ENCODE measurements around the gene CPLX4. TPM values are rescaled to one million over a fixed set of nuclear protein-coding genes. Genes with fewer than 3 reads are reported as not detected.

The CPLX4 gene
- total RNA-seq, 1 donor from 2014 or later, result not detected

DNA sequence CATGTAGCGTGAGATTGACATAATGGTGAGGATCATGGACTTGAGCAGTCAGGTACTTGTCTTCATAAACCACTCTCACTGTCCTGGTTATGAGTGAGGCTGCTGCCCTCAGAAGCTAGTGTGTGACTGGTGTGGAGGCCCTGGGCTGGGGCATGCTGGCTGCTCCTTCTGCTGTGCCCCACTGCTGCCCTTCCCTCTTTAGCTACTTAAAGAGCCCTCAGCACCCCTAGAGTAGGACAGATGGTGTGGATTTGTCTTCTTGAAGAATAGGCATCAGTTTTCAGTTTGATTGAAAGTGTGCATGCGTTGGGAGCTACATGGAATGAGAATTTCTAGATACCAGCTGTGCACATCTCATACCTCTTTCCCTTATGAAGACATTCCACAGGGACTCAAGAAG lies 15.4 kb downstream of the CPLX4 start:
- H3K4me3 Mint-ChIP-seq (ENCODE audit: low read depth), result no peak overlapping the region
- H3K27me3 Mint-ChIP-seq (ENCODE audit: low read depth), result peaks cover 21% of the 10 kb centered on the region
- H3K9me3 Mint-ChIP-seq, result no peaks in the 10 kb centered on the region
- DNase-seq (ENCODE audit: low spot score), result no peak
- H3K27ac Mint-ChIP-seq, result no peak overlapping the region
- intact Hi-C loops (cut with micrococcal nuclease), result no loop called here
- H3K4me1 Mint-ChIP-seq (ENCODE audit: low read depth), result peaks cover 2% of the 10 kb centered on the region
- H3K36me3 Mint-ChIP-seq (ENCODE audit: low read depth), result no peaks in the 10 kb centered on the region

DNA sequence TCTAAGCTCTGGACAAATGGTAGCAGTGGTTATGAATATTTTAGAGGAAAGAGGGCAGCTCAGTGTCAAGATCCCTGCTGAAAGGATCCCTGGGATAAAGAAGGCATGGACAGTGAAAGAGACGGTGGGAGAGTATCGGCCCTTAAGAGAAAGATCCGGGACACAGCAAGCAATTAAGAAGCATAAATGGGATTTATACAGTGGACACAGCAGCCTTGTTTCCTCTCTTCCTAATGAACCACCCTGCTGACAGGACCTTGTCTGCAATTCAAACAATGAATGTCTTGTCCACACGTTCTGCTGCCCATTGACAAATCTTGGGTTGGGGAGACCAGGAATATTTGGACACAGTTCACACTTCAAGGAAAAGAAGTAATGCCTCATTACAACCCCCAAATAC lies 16.5 kb downstream of the CPLX4 start:
- DNase-seq (ENCODE audit: low spot score), result no peak
- Mint-ChIP-seq H3K9me3 (no peaks in the 10 kb centered on the region), H3K4me1 (ENCODE audit: low read depth) (peaks cover 2% of the 10 kb centered on the region), H3K27ac (no peak overlapping the region), H3K4me3 (ENCODE audit: low read depth) (no peak overlapping the region), H3K27me3 (ENCODE audit: low read depth) (peaks cover 21% of the 10 kb centered on the region), H3K36me3 (ENCODE audit: low read depth) (no peaks in the 10 kb centered on the region)
- intact Hi-C loops (cut with micrococcal nuclease), result no loop called here

DNA sequence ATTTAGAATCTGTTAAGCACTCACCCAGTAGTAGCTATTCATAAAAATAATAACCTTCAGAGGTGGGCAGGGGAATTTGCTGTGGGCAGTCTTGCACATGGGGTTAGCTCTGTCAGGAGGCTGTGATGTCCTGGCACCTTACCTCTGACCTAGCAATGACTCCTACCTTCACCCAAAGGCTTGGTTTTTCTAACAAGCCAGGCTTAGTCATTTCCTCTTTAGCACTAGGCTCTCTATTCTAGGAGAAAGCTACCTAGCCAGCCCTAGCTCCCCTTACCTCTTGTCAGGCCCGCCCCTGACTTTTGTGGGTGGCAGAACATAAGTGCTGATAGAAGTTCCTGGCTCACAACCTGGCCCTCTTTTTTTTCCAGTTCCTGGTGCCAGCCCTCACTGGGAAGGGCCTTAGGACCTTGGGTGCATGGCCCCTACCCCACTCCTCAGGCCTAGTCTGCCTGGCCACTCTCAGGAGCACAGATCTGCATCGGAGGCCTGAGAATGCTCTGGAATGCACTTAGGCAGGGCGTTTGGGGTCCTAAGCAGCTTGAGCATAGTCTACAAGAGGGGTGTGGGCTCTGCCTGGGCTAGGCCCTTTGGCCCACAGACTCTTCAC lies 17.7 kb downstream of the CPLX4 start:
- DNase-seq (ENCODE audit: low spot score), result no peak
- Mint-ChIP-seq H3K27ac (no peak overlapping the region), H3K4me3 (ENCODE audit: low read depth) (no peak overlapping the region), H3K4me1 (ENCODE audit: low read depth) (peaks cover 2% of the 10 kb centered on the region), H3K27me3 (ENCODE audit: low read depth) (peaks cover 16% of the 10 kb centered on the region), H3K9me3 (no peaks in the 10 kb centered on the region), H3K36me3 (ENCODE audit: low read depth) (no peaks in the 10 kb centered on the region)
- intact Hi-C loops (cut with micrococcal nuclease), result no loop called here

DNA sequence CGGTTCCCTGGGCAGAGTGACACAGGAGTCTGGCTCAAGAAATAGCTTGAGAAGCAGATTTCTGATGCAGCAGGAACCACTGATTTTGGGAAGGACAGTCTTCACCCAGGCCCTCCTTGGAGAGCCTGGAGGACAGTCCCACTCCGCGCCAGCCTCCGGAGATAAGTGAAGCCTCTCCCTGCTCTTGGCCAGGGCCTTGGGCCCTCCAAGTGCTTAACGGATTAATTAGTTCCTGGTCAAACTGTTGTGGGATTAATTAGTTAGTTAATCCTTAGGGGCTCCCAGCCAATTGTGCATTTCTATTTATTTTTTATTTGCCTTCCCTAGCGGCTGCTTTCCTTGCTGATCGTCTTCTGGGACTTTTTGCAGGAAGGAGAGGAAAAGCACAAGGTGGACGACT lies 19.6 kb downstream of the CPLX4 start:
- no peaks in the 10 kb centered on the region for H3K9me3 Mint-ChIP-seq
- H3K36me3 Mint-ChIP-seq (ENCODE audit: low read depth), result no peaks in the 10 kb centered on the region
- peaks cover 17% of the 10 kb centered on the region for H3K27me3 Mint-ChIP-seq (ENCODE audit: low read depth)
- DNase-seq (ENCODE audit: low spot score), result no peak
- intact Hi-C loops (cut with micrococcal nuclease), result no loop called here
- H3K4me3 Mint-ChIP-seq (ENCODE audit: low read depth), result no peak overlapping the region
- peaks cover 2% of the 10 kb centered on the region for H3K4me1 Mint-ChIP-seq (ENCODE audit: low read depth)
- no peak overlapping the region for H3K27ac Mint-ChIP-seq

DNA sequence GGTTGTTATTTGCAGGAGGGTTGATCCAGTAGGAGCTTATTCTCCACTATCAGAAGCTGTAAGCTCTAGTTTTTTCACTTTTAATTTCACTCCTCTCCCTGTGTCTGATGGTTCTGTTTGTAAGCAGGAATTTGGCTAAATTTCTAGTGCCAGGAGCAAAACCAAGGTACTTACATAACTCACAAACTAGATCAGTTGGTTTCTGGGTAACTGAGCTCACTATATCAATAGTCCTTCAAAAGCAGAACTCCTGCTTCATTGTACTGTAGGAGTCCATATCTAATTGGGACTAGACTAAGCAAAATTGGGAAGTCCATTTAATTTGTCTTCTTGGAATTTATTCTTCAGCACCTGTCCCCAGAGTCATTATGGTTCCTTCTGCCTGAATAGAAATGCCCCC lies 25.1 kb downstream of the CPLX4 start:
- Mint-ChIP-seq H3K36me3 (ENCODE audit: low read depth) (no peaks in the 10 kb centered on the region), H3K27ac (no peak overlapping the region), H3K4me1 (ENCODE audit: low read depth) (no peaks in the 10 kb centered on the region), H3K9me3 (no peaks in the 10 kb centered on the region), H3K4me3 (ENCODE audit: low read depth) (no peak overlapping the region), H3K27me3 (ENCODE audit: low read depth) (peaks cover 48% of the 10 kb centered on the region)
- intact Hi-C loops (cut with micrococcal nuclease), result no loop called here
- DNase-seq (ENCODE audit: low spot score), result no peak

DNA sequence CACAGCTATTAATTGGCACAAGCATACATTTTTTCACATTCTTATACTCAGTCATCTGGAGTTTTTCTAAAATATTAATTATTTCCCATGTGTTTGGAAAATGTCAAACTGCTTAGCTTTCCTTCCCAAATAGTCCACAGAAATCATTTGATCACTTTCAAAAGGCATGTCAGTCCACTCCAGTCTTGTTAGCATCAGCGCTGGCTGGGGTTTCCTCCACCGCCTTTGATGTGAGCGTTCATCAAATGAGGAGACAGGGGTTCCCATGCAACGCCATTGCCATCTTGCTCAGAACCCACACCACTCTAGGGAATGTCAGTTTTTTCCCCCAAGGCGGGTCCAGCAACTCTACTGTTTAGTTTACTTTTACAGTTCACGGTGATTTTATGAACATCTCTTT lies 32.1 kb downstream of the CPLX4 start:
- no peaks in the 10 kb centered on the region for H3K9me3 Mint-ChIP-seq
- H3K27me3 Mint-ChIP-seq (ENCODE audit: low read depth), result peaks cover 56% of the 10 kb centered on the region
- no peak for DNase-seq (ENCODE audit: low spot score)
- no peaks in the 10 kb centered on the region for H3K4me1 Mint-ChIP-seq (ENCODE audit: low read depth)
- intact Hi-C loops (cut with micrococcal nuclease), result no loop called here
- H3K27ac Mint-ChIP-seq, result no peak overlapping the region
- H3K4me3 Mint-ChIP-seq (ENCODE audit: low read depth), result no peak overlapping the region
- no peaks in the 10 kb centered on the region for H3K36me3 Mint-ChIP-seq (ENCODE audit: low read depth)

DNA sequence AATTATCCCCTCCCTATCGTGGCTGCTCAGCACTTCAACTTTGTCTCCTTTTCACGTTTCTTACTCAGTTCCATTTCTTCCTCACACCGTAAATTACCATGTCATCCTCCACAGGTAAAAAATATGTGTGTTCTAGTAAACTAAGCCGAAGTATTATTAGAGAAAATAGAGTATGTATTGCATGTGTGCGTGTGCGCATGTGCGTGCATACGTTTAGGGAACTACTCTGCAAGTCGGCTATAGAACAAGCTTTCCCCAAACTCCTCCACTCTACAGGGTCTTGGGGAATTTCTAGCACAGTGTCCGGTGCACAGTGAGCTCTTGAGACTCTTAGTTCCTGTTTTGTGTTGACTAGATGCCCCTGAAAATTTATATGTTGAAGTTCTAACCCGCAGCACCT lies 36.1 kb downstream of the CPLX4 start:
- DNase-seq (ENCODE audit: low spot score), result no peak
- Mint-ChIP-seq H3K27ac (no peak overlapping the region), H3K4me3 (ENCODE audit: low read depth) (no peak overlapping the region), H3K4me1 (ENCODE audit: low read depth) (no peaks in the 10 kb centered on the region), H3K9me3 (no peaks in the 10 kb centered on the region), H3K27me3 (ENCODE audit: low read depth) (peaks cover 63% of the 10 kb centered on the region), H3K36me3 (ENCODE audit: low read depth) (no peaks in the 10 kb centered on the region)
- intact Hi-C loops (cut with micrococcal nuclease), result no loop called here

DNA sequence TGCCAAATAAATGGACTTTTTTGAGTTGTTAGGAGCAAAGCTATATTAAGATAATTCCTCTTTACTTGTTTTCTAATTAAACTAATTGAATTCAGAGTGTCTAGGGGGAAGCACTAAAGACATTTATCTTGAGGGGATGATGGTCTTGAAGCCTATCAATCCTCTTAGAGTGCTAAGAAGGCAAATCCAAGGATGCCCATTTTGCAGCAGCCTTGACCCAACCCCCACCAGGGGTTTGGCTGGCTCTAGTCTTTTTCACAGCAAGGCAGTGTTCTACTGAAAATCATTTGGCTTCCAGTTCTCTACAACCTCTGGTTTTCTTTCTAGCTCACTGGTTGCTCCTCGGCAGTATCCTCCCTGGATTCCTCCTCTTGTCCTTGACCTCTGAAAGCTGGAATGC lies 38.7 kb downstream of the CPLX4 start:
- Mint-ChIP-seq H3K36me3 (ENCODE audit: low read depth) (no peaks in the 10 kb centered on the region), H3K4me3 (ENCODE audit: low read depth) (no peak overlapping the region), H3K4me1 (ENCODE audit: low read depth) (no peaks in the 10 kb centered on the region), H3K27me3 (ENCODE audit: low read depth) (peaks cover 67% of the 10 kb centered on the region), H3K9me3 (no peaks in the 10 kb centered on the region), H3K27ac (no peak overlapping the region)
- DNase-seq (ENCODE audit: low spot score), result no peak
- intact Hi-C loops (cut with micrococcal nuclease), result no loop called here

DNA sequence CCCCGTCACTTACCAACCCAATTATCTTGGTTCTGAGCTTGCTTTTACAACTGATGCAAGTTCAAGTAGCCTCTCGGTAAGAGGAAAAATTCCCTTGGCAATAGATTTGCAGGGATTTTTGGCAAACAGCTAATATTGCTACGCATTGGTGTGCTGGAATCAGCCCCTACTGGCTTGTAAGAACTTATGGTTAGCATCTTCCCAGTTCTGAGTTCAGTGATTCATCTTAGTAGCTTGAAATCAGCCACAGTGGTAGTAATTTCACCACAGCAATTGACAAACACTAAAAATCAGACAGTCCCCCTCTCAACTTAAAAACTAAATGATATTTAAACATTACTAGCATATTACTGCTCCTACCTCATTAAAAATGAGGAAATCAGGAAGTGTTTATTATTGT lies 39.3 kb downstream of the CPLX4 start:
- no peaks in the 10 kb centered on the region for H3K36me3 Mint-ChIP-seq (ENCODE audit: low read depth)
- no peak overlapping the region for H3K4me3 Mint-ChIP-seq (ENCODE audit: low read depth)
- peaks cover 68% of the 10 kb centered on the region for H3K27me3 Mint-ChIP-seq (ENCODE audit: low read depth)
- no peaks in the 10 kb centered on the region for H3K9me3 Mint-ChIP-seq
- intact Hi-C loops (cut with micrococcal nuclease), result no loop called here
- no peak for DNase-seq (ENCODE audit: low spot score)
- H3K4me1 Mint-ChIP-seq (ENCODE audit: low read depth), result no peaks in the 10 kb centered on the region
- no peak overlapping the region for H3K27ac Mint-ChIP-seq

DNA sequence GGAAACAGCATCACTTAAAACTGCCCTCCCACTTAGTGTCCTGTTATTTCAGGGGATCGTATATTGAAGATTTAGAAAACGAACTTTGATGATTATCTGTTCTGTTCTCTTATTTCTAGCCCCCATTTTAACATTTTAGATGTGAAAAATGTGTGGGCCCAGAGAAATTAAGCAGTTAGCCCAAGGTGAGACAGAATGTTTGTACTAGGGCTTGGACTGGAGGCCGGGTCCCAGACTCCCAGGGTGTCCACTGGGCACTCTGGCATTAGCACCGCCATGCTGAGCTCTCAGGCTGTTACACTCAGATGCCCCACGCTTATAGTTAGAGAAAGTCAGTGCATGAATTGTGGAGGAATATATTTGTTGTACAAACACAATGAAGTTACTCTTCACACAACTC lies 39.7 kb downstream of the CPLX4 start:
- no peak overlapping the region for H3K27ac Mint-ChIP-seq
- intact Hi-C loops (cut with micrococcal nuclease), result no loop called here
- no peaks in the 10 kb centered on the region for H3K36me3 Mint-ChIP-seq (ENCODE audit: low read depth)
- peaks cover 69% of the 10 kb centered on the region for H3K27me3 Mint-ChIP-seq (ENCODE audit: low read depth)
- H3K4me3 Mint-ChIP-seq (ENCODE audit: low read depth), result no peak overlapping the region
- peaks cover 1% of the 10 kb centered on the region for H3K4me1 Mint-ChIP-seq (ENCODE audit: low read depth)
- H3K9me3 Mint-ChIP-seq, result no peaks in the 10 kb centered on the region
- no peak for DNase-seq (ENCODE audit: low spot score)

DNA sequence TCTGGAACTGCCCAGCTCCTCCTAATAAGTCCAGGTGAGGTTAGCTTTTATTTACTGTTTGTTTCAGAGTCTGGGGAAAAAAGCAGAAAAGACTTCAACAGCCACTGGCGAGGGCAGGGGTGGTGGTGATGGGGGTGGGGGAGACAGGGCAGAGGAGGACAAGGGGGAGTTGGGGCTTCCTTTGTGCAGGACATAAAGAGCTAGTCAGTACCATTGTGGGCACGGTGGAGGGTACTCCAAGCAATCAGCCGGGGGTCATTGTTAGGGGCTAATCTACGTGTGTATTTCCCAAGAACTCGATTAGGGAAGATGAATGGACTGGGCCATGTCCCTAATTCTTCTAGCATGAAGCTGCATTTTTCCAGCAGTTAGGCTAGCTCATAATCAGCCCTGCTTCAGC lies 42.4 kb downstream of the CPLX4 start:
- no peak for DNase-seq (ENCODE audit: low spot score)
- peaks cover 4% of the 10 kb centered on the region for H3K4me1 Mint-ChIP-seq (ENCODE audit: low read depth)
- H3K9me3 Mint-ChIP-seq, result no peaks in the 10 kb centered on the region
- H3K4me3 Mint-ChIP-seq (ENCODE audit: low read depth), result no peak overlapping the region
- intact Hi-C loops (cut with micrococcal nuclease), result no loop called here
- H3K27ac Mint-ChIP-seq, result no peak overlapping the region
- no peaks in the 10 kb centered on the region for H3K36me3 Mint-ChIP-seq (ENCODE audit: low read depth)
- H3K27me3 Mint-ChIP-seq (ENCODE audit: low read depth), result peaks cover 70% of the 10 kb centered on the region

DNA sequence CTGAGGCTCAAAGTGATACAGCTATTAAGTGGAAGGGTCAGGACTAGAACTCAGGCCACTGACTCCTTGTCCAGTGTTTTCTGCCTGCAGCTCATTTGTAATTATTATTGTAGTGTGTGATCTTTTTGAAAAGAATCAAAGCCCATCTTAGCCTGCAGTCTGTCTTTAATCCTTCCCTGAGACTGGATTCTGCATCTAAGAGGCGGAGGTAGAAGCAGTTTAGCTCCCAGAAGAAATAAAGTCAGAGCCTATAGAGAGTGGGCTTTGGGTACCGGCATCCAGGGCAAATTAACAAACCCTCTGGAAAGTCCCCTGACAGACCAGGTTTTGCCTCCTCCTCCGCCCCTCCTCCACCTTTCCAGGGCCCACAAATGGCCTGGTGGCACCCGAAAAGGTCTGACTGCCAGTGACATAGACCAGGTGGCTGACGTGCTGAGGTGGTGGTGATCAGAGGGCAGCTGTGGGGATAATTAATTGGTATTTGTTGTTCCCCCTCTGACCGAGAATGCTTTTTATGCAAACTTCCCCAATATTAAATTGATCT lies 43.0 kb downstream of the CPLX4 start:
- no peak overlapping the region for H3K4me3 Mint-ChIP-seq (ENCODE audit: low read depth)
- intact Hi-C loops (cut with micrococcal nuclease), result no loop called here
- H3K4me1 Mint-ChIP-seq (ENCODE audit: low read depth), result peaks cover 7% of the 10 kb centered on the region
- no peak overlapping the region for H3K27ac Mint-ChIP-seq
- no peak for DNase-seq (ENCODE audit: low spot score)
- peaks cover 70% of the 10 kb centered on the region for H3K27me3 Mint-ChIP-seq (ENCODE audit: low read depth)
- H3K9me3 Mint-ChIP-seq, result no peaks in the 10 kb centered on the region
- H3K36me3 Mint-ChIP-seq (ENCODE audit: low read depth), result no peaks in the 10 kb centered on the region

DNA sequence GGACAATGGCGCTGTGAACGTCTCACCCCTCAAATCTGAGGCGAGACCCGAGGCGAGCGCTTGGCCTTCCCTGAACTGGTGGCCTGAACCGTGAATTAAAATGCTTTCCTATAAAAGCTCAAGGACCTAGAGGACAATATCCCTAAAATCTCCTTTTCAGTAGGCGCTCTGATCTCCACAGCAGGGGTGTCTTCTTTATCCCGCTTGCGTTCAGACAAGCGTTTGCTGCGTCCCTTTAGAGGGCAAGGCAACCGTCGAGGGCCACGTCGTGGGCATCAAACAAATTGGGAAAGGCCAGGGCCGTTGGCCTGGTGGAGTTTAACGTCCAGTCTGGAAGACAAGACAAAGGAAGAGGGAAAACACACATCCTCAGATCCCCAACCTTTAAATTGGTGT lies 43.9 kb downstream of the CPLX4 start:
- H3K27ac Mint-ChIP-seq, result no peak overlapping the region
- peaks cover 73% of the 10 kb centered on the region for H3K27me3 Mint-ChIP-seq (ENCODE audit: low read depth)
- intact Hi-C loops (cut with micrococcal nuclease), result no loop called here
- no peak for DNase-seq (ENCODE audit: low spot score)
- no peak overlapping the region for H3K4me3 Mint-ChIP-seq (ENCODE audit: low read depth)
- H3K9me3 Mint-ChIP-seq, result no peaks in the 10 kb centered on the region
- peaks cover 11% of the 10 kb centered on the region for H3K4me1 Mint-ChIP-seq (ENCODE audit: low read depth)
- no peaks in the 10 kb centered on the region for H3K36me3 Mint-ChIP-seq (ENCODE audit: low read depth)

All from activated T-helper 2 cell treated with anti-CD3 and anti-CD28 coated beads, Interferon-gamma antibody, Interleukin-2, Interleukin-4, amounts not matched to agents 10 μg/mL and 5 μg/mL and 100 μg/mL, durations not matched to agents 14 hours and 24 hours and 36 hours (primary cell).